OCI-LY1 (cell line): ENCODE data around the gene NFKBIL1.

Experiments
- EZH2 ChIP-seq: fragments of 200-600 bp; sonication (generic), shearing (Covaris generic); IDR thresholded peaks from 2 replicates; pipeline ENCODE4 v1.8.0; 2017; ENCODE audit warnings: borderline replicate concordance, mixed run types, mild to moderate bottlenecking, antibody characterized with exemption, low read length, moderate library complexity, mixed read lengths
- TF ChIP-seq, protein P1 (sequence below): fragments of 200-600 bp; sonication (generic), shearing (Covaris generic); IDR thresholded peaks from 2 replicates; pipeline ENCODE4 v1.5.1; 2017; ENCODE audit warnings: mild to moderate bottlenecking, antibody characterized with exemption, low read length, moderate library complexity, mixed read lengths

DNA sequence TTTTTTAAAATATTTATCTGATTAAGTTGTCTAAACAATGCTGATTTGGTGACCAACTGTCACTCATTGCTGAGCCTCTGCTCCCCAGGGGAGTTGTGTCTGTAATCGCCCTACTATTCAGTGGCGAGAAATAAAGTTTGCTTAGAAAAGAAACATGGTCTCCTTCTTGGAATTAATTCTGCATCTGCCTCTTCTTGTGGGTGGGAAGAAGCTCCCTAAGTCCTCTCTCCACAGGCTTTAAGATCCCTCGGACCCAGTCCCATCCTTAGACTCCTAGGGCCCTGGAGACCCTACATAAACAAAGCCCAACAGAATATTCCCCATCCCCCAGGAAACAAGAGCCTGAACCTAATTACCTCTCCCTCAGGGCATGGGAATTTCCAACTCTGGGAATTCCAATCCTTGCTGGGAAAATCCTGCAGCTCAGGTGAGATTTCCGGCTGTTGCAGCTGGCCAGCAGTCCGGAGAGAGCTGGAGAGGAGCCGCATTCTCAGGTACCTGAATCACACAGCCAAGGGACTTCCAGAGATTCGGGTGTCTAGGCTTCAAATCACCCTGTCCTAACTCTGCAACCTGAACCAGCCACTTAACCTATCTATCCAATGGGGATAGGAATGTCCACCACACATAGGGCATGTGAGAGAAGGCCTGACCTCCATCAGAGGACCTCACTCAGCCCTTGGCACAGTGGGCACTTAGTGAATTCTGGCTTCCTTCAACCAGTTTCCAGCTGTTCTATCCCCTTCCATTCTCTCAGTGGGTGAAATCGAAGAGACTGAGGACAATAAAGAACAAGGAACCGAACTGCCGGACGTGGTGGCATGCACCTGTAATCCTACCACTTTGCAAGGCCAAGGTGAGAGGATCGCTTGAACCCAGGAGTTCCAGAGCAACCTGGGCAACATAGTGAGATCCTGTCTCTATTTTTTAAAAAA is 31.0 kb downstream of the NFKBIL1 start:
- TF ChIP-seq EZH2: no peak
- TF ChIP-seq, protein P1, sequence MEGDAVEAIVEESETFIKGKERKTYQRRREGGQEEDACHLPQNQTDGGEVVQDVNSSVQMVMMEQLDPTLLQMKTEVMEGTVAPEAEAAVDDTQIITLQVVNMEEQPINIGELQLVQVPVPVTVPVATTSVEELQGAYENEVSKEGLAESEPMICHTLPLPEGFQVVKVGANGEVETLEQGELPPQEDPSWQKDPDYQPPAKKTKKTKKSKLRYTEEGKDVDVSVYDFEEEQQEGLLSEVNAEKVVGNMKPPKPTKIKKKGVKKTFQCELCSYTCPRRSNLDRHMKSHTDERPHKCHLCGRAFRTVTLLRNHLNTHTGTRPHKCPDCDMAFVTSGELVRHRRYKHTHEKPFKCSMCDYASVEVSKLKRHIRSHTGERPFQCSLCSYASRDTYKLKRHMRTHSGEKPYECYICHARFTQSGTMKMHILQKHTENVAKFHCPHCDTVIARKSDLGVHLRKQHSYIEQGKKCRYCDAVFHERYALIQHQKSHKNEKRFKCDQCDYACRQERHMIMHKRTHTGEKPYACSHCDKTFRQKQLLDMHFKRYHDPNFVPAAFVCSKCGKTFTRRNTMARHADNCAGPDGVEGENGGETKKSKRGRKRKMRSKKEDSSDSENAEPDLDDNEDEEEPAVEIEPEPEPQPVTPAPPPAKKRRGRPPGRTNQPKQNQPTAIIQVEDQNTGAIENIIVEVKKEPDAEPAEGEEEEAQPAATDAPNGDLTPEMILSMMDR: no peak
